Activated T-cell treated with anti-CD3 and anti-CD28 coated beads, Interleukin-2, amount 50 U/mL, for 1 hour (primary cell): ENCODE results near the gene MOK.

ENCODE experiments used
- DNase-seq: peaks from one replicate; pipeline ENCODE4 v3.0.0-alpha.2; 2020

MOK gene

DNA sequence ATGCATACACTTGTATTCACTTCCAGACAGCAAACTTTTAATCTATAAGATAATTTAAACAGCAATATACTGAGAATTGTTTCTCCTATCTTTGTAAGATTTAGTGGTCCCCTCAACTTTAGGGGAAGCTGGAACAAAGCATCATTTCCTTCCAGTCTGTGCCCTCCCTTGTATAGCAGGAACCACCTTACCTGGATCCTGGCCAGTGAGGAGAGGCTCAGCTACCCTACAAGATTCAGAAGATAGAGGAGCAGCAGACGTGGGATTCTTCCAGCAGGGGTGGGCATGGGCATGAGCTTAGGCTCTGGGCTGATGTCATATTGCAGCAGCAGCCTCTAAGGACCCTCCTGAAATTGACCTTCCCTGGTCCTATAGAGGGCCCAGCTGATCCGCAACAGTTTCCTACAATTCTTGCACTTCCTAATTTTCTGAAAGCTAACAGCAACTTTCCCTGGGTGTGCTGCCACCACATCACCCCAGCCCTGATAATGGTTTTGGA lies 21.3 kb downstream of the MOK start:
- no peak for DNase-seq

DNA sequence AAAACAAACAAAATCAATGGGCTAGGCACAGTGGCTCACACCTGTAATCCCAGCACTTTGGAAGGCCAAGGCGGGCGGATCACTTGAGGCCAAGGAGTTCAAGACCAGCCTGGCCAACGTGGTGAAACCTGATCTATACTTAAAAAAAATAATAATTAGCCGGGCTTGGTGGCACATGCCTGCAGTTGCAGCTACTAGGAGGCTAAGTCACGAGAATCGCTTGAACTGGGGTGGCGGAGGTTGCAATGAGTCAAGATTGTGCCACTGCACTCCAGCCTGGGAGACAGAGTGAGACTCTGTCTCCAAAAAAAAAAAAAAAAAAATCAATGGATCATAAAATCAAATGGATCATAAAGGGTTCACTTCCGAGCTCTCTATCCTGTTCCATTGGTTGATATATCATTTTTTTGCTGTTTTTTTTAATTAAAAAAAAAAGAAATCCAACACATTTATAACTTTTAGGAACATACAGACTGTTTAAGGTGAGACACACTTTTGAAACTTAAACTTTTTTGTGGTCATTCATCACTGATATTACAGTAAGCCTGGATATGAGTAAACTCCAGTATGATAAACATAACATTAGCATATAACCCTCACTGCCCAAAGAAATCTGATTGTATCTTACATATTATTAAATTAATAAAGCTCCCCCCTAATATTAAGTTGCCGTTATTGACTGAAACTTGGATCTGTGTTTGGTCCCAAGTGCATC lies 22.1 kb downstream of the MOK start:
- no peak for DNase-seq

DNA sequence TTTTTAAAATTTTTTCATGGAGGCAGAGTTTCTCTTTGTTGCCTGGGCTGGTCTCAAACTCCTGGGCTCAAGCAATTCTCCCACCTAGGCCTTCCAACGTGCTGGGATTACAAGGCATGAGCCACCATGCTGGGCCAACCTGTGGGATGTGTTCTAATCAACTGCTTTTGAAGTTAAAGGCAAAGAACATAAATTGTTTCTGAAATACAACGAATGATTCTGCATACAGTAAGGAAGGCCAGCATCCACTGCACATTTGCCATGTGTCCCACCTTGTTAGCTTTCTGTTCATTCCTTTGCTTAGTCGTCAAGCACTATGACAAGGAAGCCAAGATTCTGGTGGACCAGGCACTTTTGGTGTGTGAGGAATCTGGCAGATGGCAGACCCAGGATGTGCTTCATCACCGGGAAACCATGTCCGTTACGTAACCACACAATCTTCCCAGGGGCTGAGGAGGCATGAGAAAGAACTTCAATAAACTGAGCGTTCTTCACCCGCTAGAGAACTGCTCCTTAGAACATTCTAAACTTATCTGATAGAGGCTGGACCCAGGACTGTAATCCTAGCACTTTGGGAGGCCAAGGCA lies 24.5 kb downstream of the MOK start:
- no peak for DNase-seq

DNA sequence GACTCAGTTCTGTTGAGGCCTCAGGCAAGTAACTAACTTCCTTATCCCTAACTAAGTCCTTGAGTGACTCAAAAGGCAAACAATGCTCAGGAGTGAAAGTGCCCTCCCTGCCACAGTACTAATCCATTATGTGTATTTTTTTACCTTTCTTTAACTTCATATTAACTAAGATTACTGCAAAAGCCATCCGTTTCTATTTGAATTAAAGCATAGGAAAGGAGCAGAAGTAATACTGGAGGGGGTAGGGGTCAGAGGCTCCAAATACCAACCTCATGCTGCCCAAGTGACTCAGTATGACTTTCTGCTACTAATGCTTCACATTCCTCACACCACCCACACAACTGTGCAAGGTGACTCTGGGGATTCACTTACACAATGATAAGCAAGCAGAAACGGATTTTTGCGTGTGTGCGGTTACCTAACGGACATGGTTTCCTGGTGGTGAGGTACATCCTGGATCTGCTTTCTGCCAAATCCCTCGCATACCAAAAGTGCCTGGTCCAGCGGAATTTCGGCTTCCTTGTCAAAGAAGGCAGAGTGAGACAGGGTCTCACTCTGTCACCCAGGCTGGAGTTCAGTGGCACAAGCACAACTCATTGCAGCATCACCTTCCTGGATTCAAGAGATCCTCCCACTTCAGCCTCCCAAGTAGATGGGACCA lies 25.1 kb downstream of the MOK start:
- no peak for DNase-seq

DNA sequence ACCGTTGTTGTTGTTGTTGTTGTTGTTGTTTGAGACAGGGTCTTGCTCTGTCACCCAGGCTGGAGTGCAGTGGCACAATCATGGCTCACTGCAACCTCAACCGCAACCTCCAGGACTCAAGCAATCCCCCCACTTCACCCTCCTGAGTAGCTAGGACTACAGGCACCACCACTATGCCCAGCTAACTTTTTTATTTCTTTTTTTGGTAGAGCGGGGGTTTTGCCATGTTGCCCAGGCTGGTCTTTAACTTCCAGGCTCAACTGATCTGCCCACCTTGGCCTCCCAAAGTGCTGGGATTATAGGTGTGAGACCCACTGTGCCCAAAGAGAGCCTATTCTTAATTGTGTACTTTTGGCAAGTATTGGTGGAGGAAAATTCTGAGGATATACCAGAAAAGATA lies 25.7 kb downstream of the MOK start:
- DNase-seq: no peak

DNA sequence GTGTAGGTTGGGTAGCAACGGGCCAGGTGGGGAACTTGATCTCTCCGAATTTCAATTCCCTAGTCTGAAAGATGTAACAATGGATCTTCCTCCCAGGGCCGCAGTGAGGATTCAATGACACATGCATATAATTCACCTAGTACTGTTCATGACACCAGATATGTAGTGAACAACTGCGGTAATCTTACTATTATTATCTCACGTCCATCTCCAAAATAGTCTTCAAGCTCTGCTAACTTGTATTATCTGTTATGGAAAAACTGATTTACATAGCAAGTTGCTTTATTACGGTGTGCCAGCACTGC lies 26.4 kb downstream of the MOK start:
- DNase-seq: no peak

DNA sequence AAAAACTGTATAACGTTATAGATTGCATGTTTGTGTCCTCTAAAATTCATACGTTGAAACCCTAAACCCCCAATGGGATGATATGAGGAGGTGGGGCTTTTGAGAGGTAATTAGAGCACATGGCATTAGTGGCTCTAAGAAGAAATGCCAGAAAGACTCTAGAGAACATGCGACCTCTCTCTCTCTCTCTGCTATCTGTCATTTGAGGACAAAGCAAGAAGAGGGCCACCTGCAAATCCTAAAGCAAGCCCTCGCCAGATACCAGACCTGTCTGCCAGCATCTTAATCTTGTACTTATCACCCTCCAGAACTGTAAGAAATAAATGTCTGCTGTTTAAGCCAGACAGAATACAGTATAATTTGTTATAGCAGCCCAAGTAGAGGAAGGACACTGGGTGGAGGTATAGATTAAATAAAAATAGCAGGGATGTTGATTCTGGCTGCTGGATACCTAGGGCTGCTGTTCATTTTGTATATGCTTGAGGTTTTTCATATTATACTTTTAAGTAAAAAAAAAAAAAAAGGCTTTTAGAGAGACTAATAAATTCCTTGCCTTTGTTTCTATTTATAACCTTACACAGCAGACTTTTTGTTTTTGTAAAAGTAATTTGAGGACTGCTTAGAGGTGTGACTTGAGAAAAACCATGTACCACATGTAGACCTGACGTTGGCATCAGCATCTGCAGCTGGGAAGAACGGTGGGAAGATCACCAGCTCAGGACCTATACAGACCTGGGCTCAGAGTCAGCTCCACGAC lies 26.9 kb downstream of the MOK start:
- DNase-seq: no peak

DNA sequence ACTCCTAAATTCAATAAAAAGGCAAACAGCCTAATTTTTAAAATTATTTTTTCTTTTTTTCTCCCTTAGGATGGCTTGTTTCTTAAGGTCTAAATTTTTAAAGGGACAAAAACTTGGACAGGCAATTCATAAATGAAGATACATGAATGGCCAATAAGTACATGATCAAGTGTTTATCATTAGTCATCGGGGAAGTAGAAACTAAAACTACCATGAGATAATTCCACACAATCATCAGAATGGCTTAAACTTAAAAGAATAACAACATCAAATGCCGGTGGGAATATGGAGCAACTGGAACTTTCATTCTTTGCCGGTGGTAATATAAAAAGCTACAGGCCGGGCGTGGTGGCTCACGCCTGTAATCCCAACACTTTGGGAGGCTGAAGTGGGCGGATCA lies 29.1 kb downstream of the MOK start:
- no peak for DNase-seq

DNA sequence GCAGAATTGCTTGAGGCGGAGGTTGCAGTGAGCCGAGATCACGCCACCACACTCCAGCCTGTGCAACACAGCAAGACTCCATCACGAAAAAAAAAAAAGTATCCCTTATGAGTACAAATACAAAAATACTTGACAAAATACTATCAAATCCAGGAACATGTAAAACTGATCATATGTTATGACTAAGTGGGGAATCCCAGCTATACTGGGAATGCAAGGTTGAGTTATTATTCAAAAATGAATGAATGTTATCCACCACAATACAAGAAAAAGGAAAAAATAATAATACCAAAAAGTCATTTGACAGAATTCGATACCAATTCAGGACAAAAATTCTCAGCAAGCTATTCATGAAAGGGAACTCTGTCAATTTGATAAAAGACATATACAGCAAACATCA lies 32.6 kb downstream of the MOK start:
- DNase-seq: no peak

DNA sequence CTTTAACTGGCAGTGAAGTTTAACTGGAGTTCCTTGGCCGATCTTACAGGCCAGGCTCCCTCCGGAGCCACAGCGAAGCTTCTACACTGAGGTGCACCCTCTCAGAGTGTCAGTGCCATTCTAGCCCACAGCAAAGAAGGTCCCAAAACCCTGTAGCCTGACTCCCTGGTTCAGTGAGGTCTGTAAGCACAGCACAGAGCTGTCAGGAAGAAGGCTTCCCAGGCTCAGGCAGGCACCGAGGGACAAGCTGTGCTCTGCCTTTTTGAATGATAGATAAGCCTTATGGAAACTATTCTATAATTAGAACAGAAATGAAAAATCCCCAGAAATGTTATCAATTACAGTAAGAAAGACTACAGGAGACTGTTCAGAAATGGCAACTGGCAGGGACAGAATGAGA lies 40.2 kb downstream of the MOK start:
- DNase-seq: no peak

DNA sequence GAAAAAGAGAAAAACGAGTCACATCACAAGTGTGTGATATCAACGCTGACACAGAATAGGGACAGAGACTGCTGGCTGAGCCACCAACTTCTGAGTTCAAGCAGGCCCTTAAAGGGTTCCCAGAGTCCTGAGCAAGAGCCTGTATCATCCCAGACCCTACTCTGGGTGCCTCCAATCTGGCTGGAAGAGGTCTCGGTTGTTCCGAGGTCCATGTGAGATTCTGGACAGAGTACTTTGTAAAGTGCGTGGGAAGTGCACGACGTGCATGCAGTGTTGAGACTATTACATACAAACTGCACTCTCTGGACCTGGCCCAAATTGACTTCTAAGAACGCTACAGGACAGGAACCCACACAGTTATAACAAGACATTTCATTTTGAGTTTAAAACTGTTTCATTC lies 40.6 kb downstream of the MOK start:
- DNase-seq: no peak

DNA sequence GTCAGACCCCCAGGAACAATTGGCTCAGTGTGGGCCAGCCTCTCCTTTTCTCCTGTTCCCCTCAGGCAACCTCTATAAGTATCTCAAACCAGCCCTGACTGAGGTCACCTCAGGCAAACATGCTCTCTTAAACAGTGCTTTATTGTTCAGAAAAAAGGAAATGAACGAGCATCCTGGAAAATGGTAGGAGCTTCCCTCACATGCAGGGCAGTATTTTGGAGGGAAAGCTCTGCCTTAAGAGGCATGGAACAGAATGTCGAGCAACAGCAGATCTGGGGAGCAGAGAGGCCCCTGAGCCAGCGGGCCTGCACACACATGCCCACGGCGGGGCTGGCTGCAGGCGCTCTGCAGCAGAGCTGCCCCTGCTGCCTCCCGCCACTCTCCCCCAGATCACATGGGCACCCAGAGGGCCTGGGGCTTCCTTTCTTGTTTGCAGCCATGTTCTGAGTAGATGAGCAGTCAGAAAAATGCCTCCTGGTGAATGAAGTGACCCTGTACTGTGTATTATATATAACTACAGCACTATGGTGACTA lies 42.0 kb downstream of the MOK start:
- DNase-seq: no peak

DNA sequence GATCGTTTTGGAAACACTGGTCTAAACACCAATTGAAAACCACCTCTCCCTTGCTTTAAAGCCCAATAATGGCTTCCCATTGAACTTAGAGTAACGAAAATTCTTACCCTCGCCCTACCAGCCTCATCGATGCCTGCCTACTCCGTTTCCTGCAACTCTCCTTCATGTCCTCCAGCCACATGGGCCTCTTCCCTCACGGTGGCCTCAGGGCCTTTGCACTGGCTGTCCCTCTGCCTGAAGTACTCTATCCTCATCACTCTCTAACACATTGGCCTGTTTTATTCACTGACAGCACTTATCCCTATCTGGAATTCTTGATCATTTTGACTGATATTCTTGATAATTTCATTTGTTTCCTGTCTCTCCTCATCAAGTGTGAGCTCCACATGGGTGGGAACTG lies 46.8 kb downstream of the MOK start:
- no peak for DNase-seq

DNA sequence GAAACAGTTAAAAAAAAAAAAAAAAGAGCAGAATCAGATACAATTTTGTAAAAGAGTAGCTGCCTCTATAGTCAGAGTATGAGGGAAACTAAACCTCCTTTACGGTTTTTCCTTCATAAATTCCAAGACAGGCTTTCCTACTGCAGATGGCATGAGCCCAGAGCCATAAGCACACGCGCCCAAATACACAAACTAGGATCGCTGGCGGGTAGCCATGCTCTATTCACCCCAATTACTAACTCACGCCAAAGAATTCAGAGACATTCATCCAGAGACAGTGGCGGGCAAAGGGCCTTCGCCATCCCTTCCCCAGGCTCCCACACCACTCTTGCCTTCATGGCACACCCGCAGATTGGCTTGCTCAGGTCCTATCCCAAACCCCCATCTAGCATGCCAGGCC lies 48.2 kb downstream of the MOK start:
- no peak for DNase-seq

DNA sequence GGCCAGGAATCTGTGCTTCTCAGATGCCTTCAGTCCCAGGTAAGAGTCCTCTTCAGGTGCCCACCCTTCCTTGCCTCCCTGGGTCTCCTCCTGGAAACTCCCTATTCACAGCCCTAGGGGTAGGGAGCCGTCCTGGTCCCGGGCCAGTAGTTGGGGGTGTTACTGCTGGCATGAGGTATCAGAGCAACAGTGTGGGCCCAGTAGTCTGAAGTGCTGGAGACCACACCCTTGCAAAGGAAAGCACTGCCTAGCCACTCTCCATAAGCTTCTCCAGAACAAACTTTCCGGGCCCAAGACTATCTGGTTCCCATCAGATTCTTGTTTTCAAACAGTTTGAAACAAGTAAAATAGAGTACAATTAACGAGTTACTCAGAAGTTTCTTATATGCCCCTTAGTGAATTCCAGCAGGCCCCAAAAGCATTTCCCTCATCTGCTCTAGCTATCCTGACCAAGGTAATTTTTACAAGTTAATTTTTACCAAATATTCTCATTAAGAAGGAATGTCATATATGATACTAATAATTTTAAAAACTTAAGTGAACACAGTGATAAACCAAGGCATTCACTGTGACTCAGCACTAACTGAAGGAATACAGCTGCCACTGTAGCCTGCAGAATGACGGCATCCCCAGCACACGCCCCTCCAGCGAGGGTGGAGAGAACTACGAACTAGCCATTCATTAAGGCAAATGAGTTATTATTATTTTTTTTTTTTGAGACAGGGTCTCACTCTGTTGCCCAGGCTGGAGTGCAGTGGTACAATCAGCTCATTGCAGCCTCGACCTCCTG lies 49.4 kb downstream of the MOK start:
- no peak for DNase-seq

DNA sequence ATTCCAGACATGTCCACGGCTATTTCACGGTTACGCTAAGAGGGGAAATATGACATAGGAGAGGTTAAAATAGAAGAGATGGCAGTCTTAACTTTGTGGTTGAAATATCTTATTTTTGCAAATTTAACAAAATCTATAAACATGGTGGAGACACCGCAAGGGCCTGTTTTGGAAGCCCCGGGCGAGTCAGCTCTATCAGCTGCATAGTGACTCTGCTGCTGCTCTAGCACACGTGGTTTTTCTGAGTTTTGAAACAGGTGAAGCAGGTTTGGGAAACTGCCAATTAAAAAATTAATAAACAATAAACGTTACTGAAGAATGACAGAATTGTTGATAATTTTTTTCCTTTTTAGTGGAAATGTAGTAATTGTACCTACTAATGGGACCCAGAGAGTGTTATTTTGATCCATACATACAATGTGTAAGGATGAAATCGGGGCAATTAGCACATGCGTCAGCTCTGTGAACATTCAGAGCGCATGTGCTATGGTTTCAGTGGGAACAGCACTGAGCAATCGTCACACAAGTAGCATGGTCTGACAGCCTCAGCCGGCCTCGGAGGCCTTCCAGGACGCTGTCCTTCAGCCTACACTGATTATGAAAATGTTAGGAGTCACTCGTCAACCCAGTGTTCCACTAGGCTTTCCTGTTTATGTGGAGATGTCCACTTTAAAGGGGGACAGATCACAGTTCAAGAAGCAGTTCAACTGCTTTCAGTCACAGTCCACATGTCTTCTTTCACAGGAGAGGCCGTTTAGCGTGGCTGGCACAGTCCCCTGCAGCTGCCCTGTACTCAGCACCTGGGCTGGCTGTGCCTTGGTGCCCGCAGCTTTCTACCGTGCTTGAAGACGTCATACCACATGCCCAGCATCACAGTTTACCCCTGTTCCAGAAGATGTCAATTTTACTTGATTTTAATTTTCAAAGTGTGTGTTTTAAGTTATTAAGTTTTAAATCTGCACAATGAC lies 51.8 kb downstream of the MOK start:
- no peak for DNase-seq

DNA sequence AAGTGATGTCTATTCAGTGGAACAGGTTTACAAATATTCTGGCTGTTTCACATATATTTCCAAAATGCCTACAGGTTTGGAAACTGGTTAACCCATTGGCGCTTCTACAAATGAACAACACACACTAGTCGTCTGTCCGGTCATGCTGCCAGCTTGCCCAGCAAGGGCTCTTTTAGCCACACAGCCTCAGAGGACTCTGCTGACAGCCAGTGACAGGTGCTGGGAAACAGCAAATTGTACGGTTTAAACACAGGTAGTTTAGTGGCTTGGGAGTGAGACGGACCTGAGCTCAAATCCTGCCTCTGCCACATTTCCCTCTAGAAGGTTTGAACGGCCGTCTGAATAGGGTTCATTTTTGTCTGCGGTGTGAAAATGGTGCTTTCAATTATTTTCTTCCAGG lies 53.8 kb downstream of the MOK start:
- DNase-seq: no peak

DNA sequence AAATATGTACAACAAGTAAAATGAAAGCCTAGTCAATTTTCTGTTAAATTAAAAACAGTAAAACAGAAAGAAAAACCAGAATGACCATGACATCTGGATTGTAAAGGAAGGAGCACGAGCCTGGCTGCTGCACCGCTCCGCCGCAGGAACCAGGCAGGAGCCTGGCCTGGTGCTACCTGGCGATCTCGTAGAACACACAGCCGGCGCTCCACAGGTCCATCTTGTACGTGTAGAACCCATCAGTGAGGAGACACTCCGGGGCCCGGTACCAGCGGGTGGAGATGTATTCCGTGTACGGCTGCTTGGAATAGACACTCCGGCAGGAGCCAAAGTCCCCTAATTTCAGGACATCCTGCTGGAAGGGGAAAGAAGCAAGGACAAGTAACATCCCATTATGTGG lies 54.3 kb downstream of the MOK start:
- DNase-seq: no peak

DNA sequence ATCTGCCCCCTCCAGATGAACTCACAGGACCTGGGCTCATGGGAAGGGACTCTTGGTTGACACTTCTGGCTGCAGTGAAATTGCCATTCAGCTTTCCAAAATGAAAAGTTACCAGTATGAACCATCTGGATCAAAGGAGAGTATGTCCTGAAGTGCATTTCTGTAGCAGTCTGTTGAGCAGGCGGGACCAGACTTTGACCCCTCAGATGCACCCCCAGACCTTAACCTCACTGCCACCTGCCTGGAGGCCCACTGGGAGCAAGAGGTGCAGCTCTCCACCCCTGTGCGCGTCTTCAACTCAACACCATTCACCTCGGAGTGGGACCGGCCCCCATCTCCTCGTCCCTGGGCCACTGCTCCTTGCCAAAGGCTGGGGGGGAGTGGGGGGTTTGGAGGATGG lies 55.0 kb downstream of the MOK start:
- no peak for DNase-seq

DNA sequence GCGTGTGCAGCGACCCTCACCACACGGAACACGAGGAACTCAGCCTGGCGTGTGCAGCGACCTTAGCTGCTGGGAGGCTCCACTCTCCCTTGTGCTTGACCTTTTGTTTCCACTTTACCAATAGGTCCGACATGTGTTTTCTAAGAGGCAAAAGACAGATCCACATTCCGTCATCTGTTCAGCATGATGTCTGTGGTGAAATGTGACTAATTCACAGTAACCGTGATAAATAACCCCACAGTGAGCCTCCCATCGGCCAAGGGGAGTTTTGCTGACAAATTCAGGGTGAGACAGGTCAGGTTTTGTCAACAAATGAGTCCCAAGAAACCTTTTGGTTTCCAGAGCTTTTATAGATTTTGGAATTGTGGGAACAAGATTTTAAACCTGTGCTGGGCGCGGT lies 55.9 kb downstream of the MOK start:
- no peak for DNase-seq

DNA sequence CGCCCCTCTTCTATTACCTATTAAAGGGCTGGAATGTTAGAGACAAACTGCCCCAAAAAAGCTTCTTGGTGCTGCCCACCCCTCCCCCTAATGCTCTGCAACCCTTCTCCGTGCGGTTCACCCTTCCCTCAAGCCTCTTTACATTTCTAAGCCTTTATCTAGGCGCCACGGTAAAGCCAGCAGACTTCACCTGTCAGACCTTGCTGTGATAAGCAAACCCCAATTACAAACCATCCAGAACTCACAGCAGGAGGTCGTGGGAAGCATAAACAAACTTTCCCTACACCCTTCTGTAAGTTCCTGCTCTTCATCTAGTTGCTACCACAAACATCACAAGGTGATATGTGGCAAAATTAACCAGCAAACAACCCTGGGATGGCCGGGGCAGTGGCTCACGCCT lies 56.8 kb downstream of the MOK start:
- no peak for DNase-seq

DNA sequence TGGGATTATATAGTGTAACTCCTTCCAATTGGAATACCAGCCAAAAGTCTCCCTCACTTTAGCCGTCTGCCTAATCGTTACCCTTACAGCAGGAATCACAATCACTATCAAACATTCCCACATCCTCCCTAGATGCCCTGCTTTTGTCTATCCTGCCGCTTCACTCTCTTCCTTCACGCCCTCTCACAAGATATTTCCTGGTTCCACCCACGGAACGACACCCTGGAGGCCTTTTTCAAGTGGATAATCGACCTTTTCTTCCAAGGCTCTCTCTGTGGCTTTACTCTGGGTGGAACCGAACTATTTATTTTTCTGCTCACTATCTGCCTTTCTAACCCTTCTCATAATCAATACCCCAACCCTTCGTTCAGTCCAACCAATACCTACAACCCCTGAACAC lies 58.9 kb downstream of the MOK start:
- DNase-seq: no peak
